GM23338 (cell line): ENCODE results near the gene TRIM31.

Experiments
- CREB1 ChIP-seq: fragments of 250-450 bp; sonication (Bioruptor Pico); IDR thresholded peaks from 2 replicates; pipeline ENCODE4 v1.5.0; 2020; ENCODE audit warnings: low read depth, mild to moderate bottlenecking, moderate library complexity
- CTCF ChIP-seq, 2 experiments: fragments of 200-600 bp in 1 of 2; sonication (generic) in 1 of 2; conservative IDR thresholded peaks; 2 replicates each; pipeline versions ENCODE4 v1.5.1 to v1.6.1; 2016 to 2017; ENCODE audit warnings: antibody characterized with exemption in 2 of 2, low read depth in 2 of 2, mild to moderate bottlenecking in 2 of 2, moderate library complexity in 1 of 2
- EZH2 ChIP-seq: fragments of 200-600 bp; sonication (generic); IDR thresholded peaks from one replicate; pipeline ENCODE4 v1.8.0; 2017; ENCODE audit warnings: antibody characterized with exemption, mild to moderate bottlenecking, low read depth; ENCODE audit not compliant: unreplicated experiment
- EZH2phosphoT487 ChIP-seq: fragments of 200-600 bp; sonication (generic); IDR thresholded peaks from one replicate; pipeline ENCODE4 v1.8.1; 2018; ENCODE audit warnings: antibody characterized with exemption; ENCODE audit not compliant: unreplicated experiment
- JUNB ChIP-seq: IDR thresholded peaks from one replicate; pipeline ENCODE4 v1.6.1; 2016; ENCODE audit warnings: antibody characterized with exemption; ENCODE audit not compliant: unreplicated experiment
- POLR2AphosphoS5 ChIP-seq: IDR thresholded peaks from 2 replicates; pipeline ENCODE4 v1.6.1; 2016; ENCODE audit warnings: antibody characterized with exemption, low read depth
- REST ChIP-seq: IDR thresholded peaks from one replicate; pipeline ENCODE4 v1.6.1; 2018; ENCODE audit warnings: antibody characterized with exemption; ENCODE audit not compliant: unreplicated experiment
- STAT1 ChIP-seq: IDR thresholded peaks from one replicate; pipeline ENCODE4 v1.6.1; 2016; ENCODE audit warnings: antibody characterized with exemption; ENCODE audit not compliant: unreplicated experiment
- ZNF114 ChIP-seq: fragments of 250-450 bp; sonication (Bioruptor Pico); IDR thresholded peaks from 2 replicates; pipeline ENCODE4 v1.5.0; 2020; ENCODE audit warnings: mild to moderate bottlenecking, moderate library complexity
- ZNF331 ChIP-seq: fragments of 250-450 bp; sonication (Bioruptor Pico); IDR thresholded peaks from 2 replicates; pipeline ENCODE4 v1.5.0; 2020; ENCODE audit warnings: low read depth, mild to moderate bottlenecking, moderate library complexity

- TF ChIP-seq CTCF (conservative IDR thresholded peaks at IDR 0.05; ENCODE audit: low read depth in 2 of 2) (no peak), ZNF114 (CRISPR knock-in tag) (no peak), EZH2 (no peak), POLR2AphosphoS5 (no peak), CREB1 (CRISPR knock-in tag) (no peak), EZH2phosphoT487 (no peak), REST (no peak), JUNB (no peak), ZNF331 (CRISPR knock-in tag) (no peak), STAT1 (no peak)
These were observed 37.6 kb downstream of the TRIM31 start, which contains the start of gene RNF39 for GRCh38 chr6:30075094-30075789.
